ENCODE results near the gene PIM2. TPM values are rescaled to one million over a fixed set of nuclear protein-coding genes. Genes with fewer than 3 reads are reported as not detected.
"Not testable (repeated sequence)": the region's sequence is repeated elsewhere in the genome, so short reads cannot be mapped to it uniquely, and the experiment has no call there.

PIM2 gene
- total RNA-seq, 2 donors from 2014 or later: 26.2 to 94.0 TPM

DNA sequence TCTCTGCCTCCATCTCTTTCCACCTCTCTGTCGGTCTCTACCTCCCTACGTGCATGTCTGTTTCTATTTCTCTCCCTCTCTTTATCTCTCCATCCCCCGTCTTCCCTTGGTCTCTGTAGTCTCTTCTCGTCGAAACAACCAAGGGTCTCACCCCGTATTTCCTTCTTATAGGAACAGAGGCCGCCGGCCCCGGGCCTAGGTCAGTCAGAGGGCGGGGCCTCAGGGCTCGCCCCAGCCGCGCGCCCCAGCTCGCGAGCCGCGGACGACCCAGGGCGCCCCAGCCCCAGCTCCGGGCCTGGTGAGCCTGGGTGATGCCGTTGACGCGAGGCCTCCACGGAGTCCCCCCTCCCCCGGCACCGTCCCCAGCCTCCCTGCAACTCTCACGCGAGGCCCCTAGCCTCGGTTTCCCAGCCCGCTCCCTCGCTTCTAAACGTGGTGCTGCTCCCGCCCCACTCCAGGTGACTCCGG lies 27.9 kb downstream of the PIM2 start:
- Mint-ChIP-seq H3K4me1 (no peaks in the 10 kb centered on the region), H3K27me3 (ENCODE audit: insufficient read depth) (peaks cover 3% of the 10 kb centered on the region), H3K9me3 (peaks cover 64% of the 10 kb centered on the region), H3K36me3 (ENCODE audit: low read depth) (peaks cover 8% of the 10 kb centered on the region), H3K4me3 (peak overlapping the region; percentile 59), H3K27ac (peak overlapping the region; percentile 40)
- Histone ChIP-seq H3K4me1 (ENCODE audit: control insufficient read depth, insufficient read depth, low read length) (no peaks in the 10 kb centered on the region), H3K9me3 (ENCODE audit: control insufficient read depth, low read length) (no peaks in the 10 kb centered on the region), H3K36me3 (ENCODE audit: control insufficient read depth, insufficient read depth, low read length) (peaks cover 8% of the 10 kb centered on the region), H3K27ac (ENCODE audit: low read depth, low read length) (no peak overlapping the region), H3K4me3 (ENCODE audit: low read length) (peak overlapping the region; percentile 69), H3K9ac (ENCODE audit: extremely low read depth, low read length, poor library complexity, severe bottlenecking) (no peak overlapping the region), H3K27me3 (ENCODE audit: control insufficient read depth, insufficient read depth, low read length, poor library complexity, severe bottlenecking) (no peaks in the 10 kb centered on the region)
- TF ChIP-seq, protein P1, sequence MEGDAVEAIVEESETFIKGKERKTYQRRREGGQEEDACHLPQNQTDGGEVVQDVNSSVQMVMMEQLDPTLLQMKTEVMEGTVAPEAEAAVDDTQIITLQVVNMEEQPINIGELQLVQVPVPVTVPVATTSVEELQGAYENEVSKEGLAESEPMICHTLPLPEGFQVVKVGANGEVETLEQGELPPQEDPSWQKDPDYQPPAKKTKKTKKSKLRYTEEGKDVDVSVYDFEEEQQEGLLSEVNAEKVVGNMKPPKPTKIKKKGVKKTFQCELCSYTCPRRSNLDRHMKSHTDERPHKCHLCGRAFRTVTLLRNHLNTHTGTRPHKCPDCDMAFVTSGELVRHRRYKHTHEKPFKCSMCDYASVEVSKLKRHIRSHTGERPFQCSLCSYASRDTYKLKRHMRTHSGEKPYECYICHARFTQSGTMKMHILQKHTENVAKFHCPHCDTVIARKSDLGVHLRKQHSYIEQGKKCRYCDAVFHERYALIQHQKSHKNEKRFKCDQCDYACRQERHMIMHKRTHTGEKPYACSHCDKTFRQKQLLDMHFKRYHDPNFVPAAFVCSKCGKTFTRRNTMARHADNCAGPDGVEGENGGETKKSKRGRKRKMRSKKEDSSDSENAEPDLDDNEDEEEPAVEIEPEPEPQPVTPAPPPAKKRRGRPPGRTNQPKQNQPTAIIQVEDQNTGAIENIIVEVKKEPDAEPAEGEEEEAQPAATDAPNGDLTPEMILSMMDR (conservative IDR thresholded peaks at IDR 0.05): no peak
- WGBS, 2 experiments (ENCODE audit: insufficient coverage in 1 of 2, insufficient read length in 1 of 2): 3% methylated on average over 35 of the region's 35 CpGs; no CpG with 5 or more reads in 1 of the 2 experiments
- peak; percentile 66 for DNase-seq

DNA sequence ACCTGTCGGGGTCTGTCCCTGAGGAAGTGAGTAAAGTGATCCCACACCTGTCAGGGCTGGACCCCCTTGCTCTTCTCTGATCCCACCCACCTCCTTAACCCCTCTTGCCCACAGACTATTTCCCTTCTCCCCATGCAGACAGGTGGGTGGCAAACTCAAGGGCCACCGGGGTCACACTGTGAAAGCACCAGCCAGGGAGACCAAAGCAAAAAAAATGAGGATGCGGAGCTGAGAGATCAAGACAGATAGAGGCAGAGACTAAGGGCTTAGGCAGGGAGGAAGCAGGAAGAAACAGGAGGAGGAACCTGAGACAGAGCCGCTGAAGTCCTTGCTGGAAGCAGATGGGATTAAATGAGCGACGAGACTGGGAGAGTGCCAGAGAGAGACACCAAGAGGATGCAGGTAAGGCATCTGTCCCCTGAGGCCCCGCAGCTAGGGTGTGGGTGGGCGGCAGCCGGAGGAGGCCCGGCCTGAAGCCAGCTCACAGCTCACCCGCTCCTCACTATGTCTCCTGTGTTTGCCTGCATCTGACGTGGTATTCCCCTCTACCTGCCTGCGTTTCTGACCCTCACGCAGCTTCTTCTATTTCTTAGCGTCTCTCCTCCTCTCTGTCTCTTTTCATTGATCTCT lies 28.4 kb downstream of the PIM2 start:
- Mint-ChIP-seq H3K36me3 (ENCODE audit: low read depth) (peaks cover 8% of the 10 kb centered on the region), H3K4me1 (no peaks in the 10 kb centered on the region), H3K27ac (peak overlapping the region; percentile 40), H3K27me3 (ENCODE audit: insufficient read depth) (peaks cover 3% of the 10 kb centered on the region), H3K9me3 (peaks cover 60% of the 10 kb centered on the region), H3K4me3 (peak overlapping the region; percentile 59)
- H3K36me3 ChIP-seq (ENCODE audit: control insufficient read depth, insufficient read depth, low read length): peaks cover 8% of the 10 kb centered on the region
- no peak overlapping the region for H3K9ac ChIP-seq (ENCODE audit: extremely low read depth, low read length, poor library complexity, severe bottlenecking)
- DNase-seq: no peak
- 40 to 44% methylated on average over 9 to 15 of the region's 15 CpGs for WGBS, 2 experiments (ENCODE audit: insufficient coverage in 1 of 2, insufficient read length in 1 of 2)
- H3K27me3 ChIP-seq (ENCODE audit: control insufficient read depth, insufficient read depth, low read length, poor library complexity, severe bottlenecking): no peaks in the 10 kb centered on the region
- no peak overlapping the region for H3K27ac ChIP-seq (ENCODE audit: low read depth, low read length)
- no peaks in the 10 kb centered on the region for H3K9me3 ChIP-seq (ENCODE audit: control insufficient read depth, low read length)
- H3K4me3 ChIP-seq (ENCODE audit: low read length): peak overlapping the region; percentile 69
- TF ChIP-seq, protein P1 (conservative IDR thresholded peaks at IDR 0.05): no peak
- no peaks in the 10 kb centered on the region for H3K4me1 ChIP-seq (ENCODE audit: control insufficient read depth, insufficient read depth, low read length)

DNA sequence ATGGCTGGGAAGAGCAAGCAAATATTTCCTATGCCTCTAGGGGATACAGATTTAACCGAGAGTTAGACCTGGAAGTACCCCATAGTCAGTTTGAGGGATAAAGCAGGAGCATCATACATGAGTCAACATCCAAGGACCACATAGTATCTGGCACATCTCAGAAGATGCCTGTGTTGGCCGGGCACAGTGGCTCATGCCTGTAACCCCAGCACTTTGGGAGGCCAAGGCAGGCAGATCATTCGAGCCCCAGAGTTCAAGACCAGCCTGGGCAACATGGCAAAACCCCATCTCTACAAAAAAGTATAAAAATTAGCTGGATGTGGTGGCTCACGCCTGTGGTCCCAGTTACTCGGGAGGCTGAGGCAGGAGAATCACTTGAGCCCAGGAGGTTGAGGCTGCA lies 32.2 kb downstream of the PIM2 start:
- not testable (repeated sequence) for H3K4me1 Mint-ChIP-seq; H3K27me3 Mint-ChIP-seq (ENCODE audit: insufficient read depth); H3K27me3 ChIP-seq (ENCODE audit: control insufficient read depth, insufficient read depth, low read length, poor library complexity, severe bottlenecking); H3K27ac Mint-ChIP-seq; H3K4me3 Mint-ChIP-seq; H3K9me3 ChIP-seq (ENCODE audit: control insufficient read depth, low read length); H3K27ac ChIP-seq (ENCODE audit: low read depth, low read length); H3K4me3 ChIP-seq (ENCODE audit: low read length); H3K4me1 ChIP-seq (ENCODE audit: control insufficient read depth, insufficient read depth, low read length); H3K9ac ChIP-seq (ENCODE audit: extremely low read depth, low read length, poor library complexity, severe bottlenecking); H3K36me3 Mint-ChIP-seq (ENCODE audit: low read depth); H3K36me3 ChIP-seq (ENCODE audit: control insufficient read depth, insufficient read depth, low read length); DNase-seq
- 86 to 95% methylated on average over 1 to 5 of the region's 5 CpGs for WGBS, 2 experiments (ENCODE audit: insufficient coverage in 1 of 2, insufficient read length in 1 of 2)
- peaks cover 50% of the 10 kb centered on the region for H3K9me3 Mint-ChIP-seq

Data from endodermal cell (in vitro differentiated cells).